Activated B cell treated with CpG ODN at 0.5 μM for 24 hours (primary cell): ENCODE data around the gene TMEM9. TPM values are rescaled to one million over a fixed set of nuclear protein-coding genes. Genes with fewer than 3 reads are reported as not detected.
A peak's percentile ranks its signal among the peaks of the same experiment; 100 is the strongest.

Source experiments
- ATAC-seq: fragments of 200-7000 bp; cut with Tn5 transposase; one replicate; pipeline ENCODE4 v1.10.0; 2021; ENCODE audit warnings: low read depth, mild to moderate bottlenecking, moderate library complexity
- CTCF ChIA-PET: fragments of 350-600 bp; sonication (Branson Sonifier 250); formaldehyde crosslinking; loops from one replicate; lab custom pipeline; 2021; ENCODE audit warnings: antibody characterized with exemption; lab: Charles Lee
- POLR2A ChIA-PET: fragments of 350-600 bp; sonication (Branson Sonifier 250); formaldehyde crosslinking; loops from one replicate; lab custom pipeline; 2021; ENCODE audit warnings: antibody characterized with exemption; lab: Charles Lee
- DNase-seq: peaks from one replicate; pipeline ENCODE4 v3.0.0; 2022
- H3K27ac Mint-ChIP-seq: one replicate; pipeline ENCODE4 v1.8.0; 2020; ENCODE audit warnings: mixed read lengths
- H3K27me3 Mint-ChIP-seq: one replicate; pipeline ENCODE4 v1.8.0; 2021; ENCODE audit warnings: mixed read lengths
- H3K36me3 Mint-ChIP-seq: one replicate; pipeline ENCODE4 v1.8.0; 2021; ENCODE audit warnings: low read depth, mixed read lengths
- H3K4me1 Mint-ChIP-seq: one replicate; pipeline ENCODE4 v1.8.0; 2021; ENCODE audit warnings: mixed read lengths
- H3K4me3 Mint-ChIP-seq: one replicate; pipeline ENCODE4 v1.8.0; 2020; ENCODE audit warnings: mild to moderate bottlenecking, mixed read lengths
- H3K9me3 Mint-ChIP-seq: one replicate; pipeline ENCODE4 v1.8.0; 2020; ENCODE audit warnings: mixed read lengths
- intact Hi-C: fragments of 100-400 bp; cut with micrococcal nuclease; formaldehyde crosslinking; loops from one replicate; pipeline ENCODE4 v1.15.1; 2024
- total RNA-seq: library from RNA; stranded (reverse); gene quantifications from 2 replicates; pipeline ENCODE4 v1.2.3, GENCODE V29; 2022
- TF ChIP-seq, protein P1 (sequence below): fragments of 200-600 bp; IDR thresholded peaks from one replicate; pipeline ENCODE4 v1.8.0; 2022; ENCODE audit warnings: antibody characterized with exemption, mild to moderate bottlenecking

TMEM9 gene
- total RNA-seq, 1 donor from 2014 or later, result 19.0 TPM

DNA sequence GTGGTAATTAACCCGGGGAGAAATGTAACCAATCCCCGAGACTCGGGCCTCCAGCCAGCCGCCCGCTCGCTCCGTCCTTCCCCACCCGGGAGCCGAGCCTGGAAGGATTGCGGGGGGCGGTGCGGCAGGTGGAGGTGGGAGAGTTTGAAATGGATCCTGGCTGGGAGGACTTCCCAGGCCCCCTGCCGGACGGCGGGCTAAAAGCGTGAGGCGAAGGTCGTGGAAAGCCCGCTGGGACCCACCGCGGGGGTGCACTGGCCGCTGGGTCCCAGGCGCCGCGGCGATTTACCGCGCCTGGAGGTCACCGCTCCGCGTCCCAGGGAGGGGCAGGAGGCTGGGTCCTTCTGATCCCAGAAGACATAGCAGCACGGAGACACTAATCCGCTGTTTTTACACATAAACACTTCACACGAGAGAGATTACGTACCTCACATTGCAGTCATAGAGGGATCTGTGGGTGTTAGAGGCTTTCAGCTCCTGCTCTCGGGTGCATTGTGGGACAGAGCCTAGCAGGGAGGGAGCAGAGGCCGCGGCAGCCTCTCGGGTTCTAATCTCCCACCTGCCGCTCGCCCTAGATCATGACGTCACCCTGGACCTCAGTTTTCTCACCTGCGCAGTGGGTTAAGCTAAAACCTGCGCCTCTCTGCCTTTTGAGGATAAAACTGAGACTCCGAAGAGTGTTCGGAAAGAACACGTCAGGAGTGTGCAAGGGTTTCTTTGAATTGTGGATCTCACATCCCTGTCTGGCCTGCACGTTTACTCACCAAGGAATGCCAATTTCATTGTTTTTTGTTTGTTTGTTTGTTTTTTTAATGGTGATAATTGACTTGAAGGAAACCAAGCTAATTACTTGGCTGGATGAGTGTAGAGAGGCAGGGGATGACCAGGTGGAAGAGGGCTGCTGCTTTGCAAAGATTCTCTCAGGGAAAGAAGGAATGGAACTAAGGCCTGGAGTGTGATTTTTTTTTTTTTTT lies 17.1 kb upstream of the TMEM9 start:
- H3K4me1 Mint-ChIP-seq, result peaks cover 12% of the 10 kb centered on the region
- peak overlapping the region; percentile 88 for H3K4me3 Mint-ChIP-seq
- peak overlapping the region; percentile 79 for H3K27ac Mint-ChIP-seq
- ATAC-seq (peak; percentile 43), DNase-seq (peak; percentile 53)
- TF ChIP-seq, protein P1, sequence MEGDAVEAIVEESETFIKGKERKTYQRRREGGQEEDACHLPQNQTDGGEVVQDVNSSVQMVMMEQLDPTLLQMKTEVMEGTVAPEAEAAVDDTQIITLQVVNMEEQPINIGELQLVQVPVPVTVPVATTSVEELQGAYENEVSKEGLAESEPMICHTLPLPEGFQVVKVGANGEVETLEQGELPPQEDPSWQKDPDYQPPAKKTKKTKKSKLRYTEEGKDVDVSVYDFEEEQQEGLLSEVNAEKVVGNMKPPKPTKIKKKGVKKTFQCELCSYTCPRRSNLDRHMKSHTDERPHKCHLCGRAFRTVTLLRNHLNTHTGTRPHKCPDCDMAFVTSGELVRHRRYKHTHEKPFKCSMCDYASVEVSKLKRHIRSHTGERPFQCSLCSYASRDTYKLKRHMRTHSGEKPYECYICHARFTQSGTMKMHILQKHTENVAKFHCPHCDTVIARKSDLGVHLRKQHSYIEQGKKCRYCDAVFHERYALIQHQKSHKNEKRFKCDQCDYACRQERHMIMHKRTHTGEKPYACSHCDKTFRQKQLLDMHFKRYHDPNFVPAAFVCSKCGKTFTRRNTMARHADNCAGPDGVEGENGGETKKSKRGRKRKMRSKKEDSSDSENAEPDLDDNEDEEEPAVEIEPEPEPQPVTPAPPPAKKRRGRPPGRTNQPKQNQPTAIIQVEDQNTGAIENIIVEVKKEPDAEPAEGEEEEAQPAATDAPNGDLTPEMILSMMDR, result no peak
- peaks cover 4% of the 10 kb centered on the region for H3K27me3 Mint-ChIP-seq
- intact Hi-C loops, result loop anchor here (5.0 kb wide), 1 partner anchor 149 kb away; the partner anchor contains the start of gene KIF21B
- no peaks in the 10 kb centered on the region for H3K36me3 Mint-ChIP-seq
- CTCF ChIA-PET, result interaction anchor here (0.8 to 1.4 kb wide), 2 partner anchors 15 to 17 kb away, joined by 3 read pairs; partner anchors contain the start of gene TMEM9
- POLR2A ChIA-PET, result interaction anchor here (1.6 kb wide), 1 partner anchor 17 kb away, joined by 13 read pairs; the partner anchor contains the start of gene TMEM9
- H3K9me3 Mint-ChIP-seq, result no peaks in the 10 kb centered on the region

DNA sequence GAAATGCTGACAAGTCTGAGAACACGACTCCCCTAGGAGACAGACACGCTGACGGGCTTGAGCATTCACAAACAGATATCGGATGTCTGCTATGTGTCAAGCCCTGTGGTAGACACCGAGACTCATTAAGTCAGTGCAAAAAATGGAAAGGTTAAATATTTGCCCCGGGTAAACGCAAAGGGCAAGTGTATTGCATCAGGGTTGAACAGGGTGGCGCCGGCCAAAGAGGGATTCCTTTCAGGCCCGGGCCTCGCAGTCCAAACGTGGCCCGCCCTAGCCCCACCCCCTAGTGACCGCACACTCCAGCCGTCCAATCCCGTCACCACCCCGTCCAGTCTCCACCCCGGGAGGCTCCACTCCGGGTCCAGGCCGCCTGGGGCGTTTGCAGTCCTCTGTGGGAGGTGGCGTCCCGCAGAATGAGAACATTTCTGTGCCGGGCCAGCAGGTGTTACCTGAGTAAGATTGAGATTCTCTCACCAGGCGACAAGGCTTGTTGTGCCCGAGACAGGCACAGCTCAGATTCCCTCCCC lies 16.3 kb upstream of the TMEM9 start:
- Mint-ChIP-seq H3K36me3 (no peaks in the 10 kb centered on the region), H3K9me3 (no peaks in the 10 kb centered on the region), H3K4me1 (peaks cover 12% of the 10 kb centered on the region), H3K27me3 (peaks cover 4% of the 10 kb centered on the region), H3K27ac (peak overlapping the region; percentile 79), H3K4me3 (peak overlapping the region; percentile 88)
- peak; percentile 99 for ATAC-seq
- peak; percentile 63 for DNase-seq
- ChIA-PET CTCF (interaction anchor here (0.8 to 1.4 kb wide), 3 partner anchors 14 to 17 kb away, joined by 3 to 4 read pairs (median 3); partner anchors contain the start of gene TMEM9), POLR2A (interaction anchor here (1.6 kb wide), 1 partner anchor 16 kb away, joined by 13 read pairs; the partner anchor contains the start of gene TMEM9)
- TF ChIP-seq, protein P1, result no peak
- intact Hi-C loops, result loop anchor here (1.0 to 5.0 kb wide), 2 partner anchors 16 to 148 kb away; partner anchors contain the start of genes KIF21B and TMEM9

DNA sequence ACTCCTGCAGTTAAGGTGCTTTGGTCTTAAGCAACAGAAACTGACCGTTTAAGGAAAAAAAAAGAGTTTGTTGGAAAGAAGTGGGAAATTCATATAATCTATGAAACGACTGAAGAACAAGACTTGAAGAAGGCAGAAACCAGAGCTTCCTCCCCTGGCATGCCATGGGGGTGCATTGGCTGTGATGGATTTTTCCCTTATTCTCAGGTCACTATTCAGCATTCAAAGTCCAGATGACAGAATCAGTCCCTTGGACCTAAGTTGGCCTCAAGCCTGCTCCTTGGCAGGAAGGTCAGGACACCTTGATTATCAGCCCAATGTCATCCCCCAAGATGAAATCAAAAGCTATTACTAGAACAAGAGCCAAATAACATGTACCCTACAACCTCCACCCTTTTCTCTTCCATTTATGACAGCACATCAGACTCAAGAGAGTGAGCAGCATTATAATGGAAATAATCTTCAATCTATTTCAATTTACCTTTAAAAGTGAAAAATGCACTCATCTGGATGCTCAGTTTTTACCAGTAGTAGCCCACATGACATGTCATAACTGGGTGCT lies 15.8 kb upstream of the TMEM9 start:
- ChIA-PET CTCF (interaction anchor here (1.2 kb wide), 1 partner anchor 16 kb away, joined by 4 read pairs; the partner anchor contains the start of gene TMEM9), POLR2A (interaction anchor here (1.8 kb wide), 1 partner anchor 16 kb away, joined by 15 read pairs; the partner anchor contains the start of gene TMEM9)
- Mint-ChIP-seq H3K9me3 (no peaks in the 10 kb centered on the region), H3K27ac (peak overlapping the region; percentile 79), H3K36me3 (no peaks in the 10 kb centered on the region), H3K4me3 (peak overlapping the region; percentile 88), H3K27me3 (peaks cover 2% of the 10 kb centered on the region), H3K4me1 (peaks cover 12% of the 10 kb centered on the region)
- intact Hi-C loops, result loop anchor here (1.0 to 5.0 kb wide), 2 partner anchors 16 to 148 kb away; partner anchors contain the start of genes KIF21B and TMEM9
- TF ChIP-seq, protein P1, result no peak
- ATAC-seq (no peak), DNase-seq (no peak)

DNA sequence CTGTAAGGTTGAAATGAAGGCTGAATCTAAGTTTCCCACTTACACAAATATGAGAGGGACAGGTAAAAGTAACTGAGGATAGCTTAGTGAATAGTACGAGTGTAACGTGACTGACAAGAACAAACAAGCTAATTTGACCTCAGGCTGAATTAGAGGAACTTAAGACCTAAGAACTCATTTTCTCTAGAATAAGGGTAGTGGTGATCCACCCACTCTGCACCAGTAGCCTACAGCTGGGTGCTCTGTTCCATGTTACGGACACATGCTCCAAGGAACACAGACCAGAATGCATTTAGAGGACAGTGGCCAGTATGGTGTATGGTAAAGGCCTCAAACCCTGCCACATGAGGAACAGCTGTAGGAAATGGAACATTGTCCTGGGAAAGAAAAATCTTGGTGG lies 14.9 kb upstream of the TMEM9 start:
- DNase-seq, result no peak
- no peaks in the 10 kb centered on the region for H3K36me3 Mint-ChIP-seq
- intact Hi-C loops, result no loop called here
- ATAC-seq, result no peak
- peaks cover 12% of the 10 kb centered on the region for H3K4me1 Mint-ChIP-seq
- ChIA-PET POLR2A (interaction anchor here (1.8 kb wide), 1 partner anchor 15 kb away, joined by 15 read pairs; the partner anchor contains the start of gene TMEM9), CTCF (no interaction called here)
- H3K4me3 Mint-ChIP-seq, result no peak overlapping the region
- H3K27ac Mint-ChIP-seq, result no peak overlapping the region
- peaks cover 2% of the 10 kb centered on the region for H3K27me3 Mint-ChIP-seq
- TF ChIP-seq, protein P1, result no peak
- no peaks in the 10 kb centered on the region for H3K9me3 Mint-ChIP-seq
